ENCODE data around the gene RNF112. TPM values are rescaled to one million over a fixed set of nuclear protein-coding genes. Genes with fewer than 3 reads are reported as not detected.
"Not testable (repeated sequence)": the region's sequence is repeated elsewhere in the genome, so short reads cannot be mapped to it uniquely, and the experiment has no call there.

Gene RNF112
- total and polyA plus RNA-seq, 10 donors = 1.3 to 7.6 (median 2.5) TPM

DNA sequence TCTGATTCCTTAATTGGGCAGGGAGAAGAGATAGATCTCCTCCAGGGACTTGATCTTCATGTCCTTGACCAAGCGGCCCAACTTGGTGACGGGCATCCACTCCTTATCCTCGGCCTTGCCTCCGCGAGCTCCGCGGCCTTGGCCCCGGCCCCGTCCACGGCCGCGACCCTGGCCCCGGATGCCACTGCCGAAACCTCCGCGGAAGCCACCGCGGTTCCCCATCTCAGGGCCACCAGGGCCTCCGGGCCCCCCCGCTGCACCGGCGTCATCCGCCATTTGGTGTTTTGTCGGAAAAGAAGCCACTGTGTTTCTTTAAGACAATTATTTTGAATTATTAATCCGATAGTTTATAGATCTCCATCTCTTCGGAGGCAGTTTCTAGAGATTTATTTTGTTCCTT lies 35.5 kb downstream of the RNF112 start:
- 79 to 91% (median 79%) methylated on average over 24 to 26 of the region's 26 CpGs for WGBS, 5 donors
- not testable (repeated sequence) for H3K27me3 ChIP-seq (replicated peaks in 1 of 7); H3K36me3 ChIP-seq; H3K4me3 ChIP-seq
- peak; percentile 78 for DNase-seq
- Histone ChIP-seq H3K9me3 (peaks cover 0 to 30% (median 21%) of the 10 kb centered on the region in 8 donors), H3K4me1 (peaks cover 5 to 20% (median 15%) of the 10 kb centered on the region in 6 donors), H3K27ac (peak overlapping the region in 4 of 8 donors; percentile 24 to 53 (median 40))
- intact Hi-C loops (cut with DNase I; ENCODE audit: low total_unique reads) = loop anchor here (2.0 kb wide), 1 partner anchor 84 kb away; the partner anchor contains the start of gene B9D1
- peak in 1 of 3 donors; percentile 27 for TF ChIP-seq POLR2AphosphoS5 (IDR thresholded peaks at IDR 0.05)

DNA sequence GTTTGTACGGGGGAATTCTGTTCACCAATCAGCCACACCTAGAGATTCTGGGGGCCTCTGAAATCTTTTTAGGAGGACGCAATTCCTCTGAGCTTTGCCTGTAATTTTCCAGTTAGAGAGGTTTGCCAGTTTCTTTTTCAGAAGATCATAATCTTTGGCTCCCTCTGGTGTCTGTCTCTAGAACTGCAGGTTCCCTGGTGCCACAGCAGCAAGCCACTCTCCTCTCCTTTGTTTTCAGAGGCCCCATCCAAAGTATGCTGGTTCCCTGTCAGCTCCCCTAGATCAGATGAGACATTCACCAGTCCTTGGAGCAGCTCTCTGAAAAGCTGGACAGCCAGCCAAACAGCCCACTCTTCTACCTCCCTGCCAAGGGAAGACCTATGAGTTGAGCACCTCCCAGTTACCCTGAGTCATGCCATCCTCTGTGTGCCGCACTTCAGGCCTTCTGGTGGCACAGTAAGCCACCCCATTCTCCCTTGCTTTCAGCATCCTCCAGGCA lies 36.1 kb downstream of the RNF112 start:
- H3K4me3 ChIP-seq = no peak overlapping the region
- WGBS, 5 donors = 27 to 35% (median 28%) methylated on average over 3 of the region's 3 CpGs
- H3K36me3 ChIP-seq = no peaks in the 10 kb centered on the region
- TF ChIP-seq POLR2A (IDR thresholded peaks at IDR 0.05) = no peak
- TF ChIP-seq, protein P1, sequence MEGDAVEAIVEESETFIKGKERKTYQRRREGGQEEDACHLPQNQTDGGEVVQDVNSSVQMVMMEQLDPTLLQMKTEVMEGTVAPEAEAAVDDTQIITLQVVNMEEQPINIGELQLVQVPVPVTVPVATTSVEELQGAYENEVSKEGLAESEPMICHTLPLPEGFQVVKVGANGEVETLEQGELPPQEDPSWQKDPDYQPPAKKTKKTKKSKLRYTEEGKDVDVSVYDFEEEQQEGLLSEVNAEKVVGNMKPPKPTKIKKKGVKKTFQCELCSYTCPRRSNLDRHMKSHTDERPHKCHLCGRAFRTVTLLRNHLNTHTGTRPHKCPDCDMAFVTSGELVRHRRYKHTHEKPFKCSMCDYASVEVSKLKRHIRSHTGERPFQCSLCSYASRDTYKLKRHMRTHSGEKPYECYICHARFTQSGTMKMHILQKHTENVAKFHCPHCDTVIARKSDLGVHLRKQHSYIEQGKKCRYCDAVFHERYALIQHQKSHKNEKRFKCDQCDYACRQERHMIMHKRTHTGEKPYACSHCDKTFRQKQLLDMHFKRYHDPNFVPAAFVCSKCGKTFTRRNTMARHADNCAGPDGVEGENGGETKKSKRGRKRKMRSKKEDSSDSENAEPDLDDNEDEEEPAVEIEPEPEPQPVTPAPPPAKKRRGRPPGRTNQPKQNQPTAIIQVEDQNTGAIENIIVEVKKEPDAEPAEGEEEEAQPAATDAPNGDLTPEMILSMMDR (IDR thresholded peaks at IDR 0.05 in 8 of 11, conservative IDR thresholded peaks at IDR 0.05 in 3 of 11) = peak; percentile 92 to 99 (median 98)
- H3K4me1 ChIP-seq = peaks cover 5 to 20% (median 15%) of the 10 kb centered on the region in 6 donors
- intact Hi-C loops (cut with DNase I; ENCODE audit: low total_unique reads) = loop anchor here (2.0 kb wide), 1 partner anchor 84 kb away; the partner anchor contains the start of gene B9D1
- H3K9me3 ChIP-seq = peaks cover 0 to 30% (median 21%) of the 10 kb centered on the region in 8 donors
- no peaks in the 10 kb centered on the region for H3K27me3 ChIP-seq (replicated peaks in 1 of 7)
- H3K27ac ChIP-seq = peak overlapping the region in 4 of 8 donors; percentile 24 to 53 (median 40)
- DNase-seq = no peak

GRCh38 chr17:19448341-19449268 lies 37.6 kb downstream of the RNF112 start:
- H3K9me3 ChIP-seq = peaks cover 0 to 20% (median 10%) of the 10 kb centered on the region in 8 donors
- intact Hi-C loops (cut with DNase I; ENCODE audit: low total_unique reads) = no loop called here
- H3K4me1 ChIP-seq = peaks cover 5 to 20% (median 15%) of the 10 kb centered on the region in 6 donors
- DNase-seq = no peak
- H3K27me3 ChIP-seq (replicated peaks in 1 of 7) = no peaks in the 10 kb centered on the region
- 33 to 48% (median 42%) methylated on average over 8 of the region's 8 CpGs for WGBS, 5 donors
- H3K36me3 ChIP-seq = no peaks in the 10 kb centered on the region
- H3K4me3 ChIP-seq = no peak overlapping the region
- peak overlapping the region in 4 of 8 donors; percentile 16 to 53 (median 42) for H3K27ac ChIP-seq
- TF ChIP-seq POLR2A (IDR thresholded peaks at IDR 0.05) (no peak), POLR2AphosphoS5 (IDR thresholded peaks at IDR 0.05) (peak in 1 of 3 donors; percentile 37)
- TF ChIP-seq, protein P1 (IDR thresholded peaks at IDR 0.05 in 8 of 11, conservative IDR thresholded peaks at IDR 0.05 in 3 of 11) = peak in 1 of 11 experiments; percentile 12

DNA sequence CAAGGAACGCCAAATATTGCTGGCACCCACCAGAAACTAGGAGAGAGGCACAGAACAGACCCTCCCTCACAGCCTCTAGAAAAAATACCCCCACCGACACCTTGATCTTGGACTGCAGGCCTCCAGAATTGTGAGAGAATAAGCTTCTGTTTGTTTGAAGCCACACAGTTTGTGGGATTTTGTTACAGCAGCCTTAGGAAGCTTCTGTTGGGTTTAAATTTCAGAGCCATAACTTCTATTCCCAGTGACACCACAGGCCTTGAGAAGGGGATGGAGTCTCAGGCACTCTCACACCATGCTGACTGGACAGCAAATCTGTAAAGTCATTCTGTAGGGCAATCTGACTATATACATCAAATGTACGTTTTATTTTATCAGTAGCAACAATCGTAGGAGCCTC lies 38.6 kb downstream of the RNF112 start:
- WGBS, 5 donors = 85 to 92% (median 87%) methylated on average over 4 of the region's 4 CpGs
- peaks cover 0 to 11% (median 7%) of the 10 kb centered on the region in 8 donors for H3K9me3 ChIP-seq
- H3K4me1 ChIP-seq = peaks cover 5 to 20% (median 15%) of the 10 kb centered on the region in 6 donors
- intact Hi-C loops (cut with DNase I; ENCODE audit: low total_unique reads) = no loop called here
- no peaks in the 10 kb centered on the region for H3K36me3 ChIP-seq
- DNase-seq = no peak
- H3K4me3 ChIP-seq = no peak overlapping the region
- TF ChIP-seq POLR2AphosphoS5 (IDR thresholded peaks at IDR 0.05) (no peak), POLR2A (IDR thresholded peaks at IDR 0.05) (no peak)
- TF ChIP-seq, protein P1 (IDR thresholded peaks at IDR 0.05 in 8 of 11, conservative IDR thresholded peaks at IDR 0.05 in 3 of 11) = no peak
- H3K27me3 ChIP-seq (replicated peaks in 1 of 7) = no peaks in the 10 kb centered on the region
- no peak overlapping the region for H3K27ac ChIP-seq
